Stimulated activated CD4-positive, alpha-beta T cell treated with anti-CD3 and anti-CD28 coated beads, Interleukin-2, amount 100 ng/mL, for 24 hours (primary cell): Measurements from ENCODE around the gene MMEL1.
"Not testable (repeated sequence)": the region's sequence is repeated elsewhere in the genome, so short reads cannot be mapped to it uniquely, and the experiment has no call there.

Source experiments
- DNase-seq, 2 donors: peaks; one replicate each; pipeline ENCODE4 v3.0.0-alpha.2; 2020

MMEL1 gene

GRCh38 chr1:2569703-2570102, 63.1 kb downstream of the MMEL1 start:
- not testable (repeated sequence) for DNase-seq

- DNase-seq = no peak
Observed at GRCh38 chr1:2569060-2569459, 63.8 kb downstream of the MMEL1 start.

GRCh38 chr1:2568187-2568816, 64.5 kb downstream of the MMEL1 start:
- DNase-seq = not testable (repeated sequence)

GRCh38 chr1:2567083-2567679, 65.6 kb downstream of the MMEL1 start:
- no peak for DNase-seq

GRCh38 chr1:2566101-2567045, 66.4 kb downstream of the MMEL1 start:
- DNase-seq = no peak

GRCh38 chr1:2564815-2565374, 67.9 kb downstream of the MMEL1 start:
- no peak for DNase-seq

GRCh38 chr1:2564006-2564814, 68.6 kb downstream of the MMEL1 start:
- DNase-seq = no peak

- no peak for DNase-seq
Observed at GRCh38 chr1:2563205-2563604, 69.6 kb downstream of the MMEL1 start.

- DNase-seq = no peak
Observed at GRCh38 chr1:2561898-2562895, 70.6 kb downstream of the MMEL1 start.

GRCh38 chr1:2561446-2561845, 71.4 kb downstream of the MMEL1 start:
- no peak for DNase-seq

GRCh38 chr1:2560299-2561073, 72.3 kb downstream of the MMEL1 start:
- DNase-seq = no peak

- no peak for DNase-seq
Observed at GRCh38 chr1:2559509-2560298, 73.1 kb downstream of the MMEL1 start.

GRCh38 chr1:2558861-2559260, 74.0 kb downstream of the MMEL1 start:
- no peak for DNase-seq

GRCh38 chr1:2558420-2558819, 74.4 kb downstream of the MMEL1 start:
- DNase-seq = no peak

GRCh38 chr1:2557482-2558400, 75.1 kb downstream of the MMEL1 start:
- DNase-seq = no peak

GRCh38 chr1:2556678-2557481, 75.9 kb downstream of the MMEL1 start:
- DNase-seq = peak; percentile 42 to 54

GRCh38 chr1:2556277-2556677, 76.5 kb downstream of the MMEL1 start, which contains the start of gene TNFRSF14:
TNFRSF14 (plus strand) TSS chr1:2556371; CDS start chr1:2556665, 294 bp downstream.
- DNase-seq = peak; percentile 70 to 75
